Measurements from ENCODE around the gene MRPL1.
"Not testable (repeated sequence)": the region's sequence is repeated elsewhere in the genome, so short reads cannot be mapped to it uniquely, and the experiment has no call there.

The MRPL1 gene

DNA sequence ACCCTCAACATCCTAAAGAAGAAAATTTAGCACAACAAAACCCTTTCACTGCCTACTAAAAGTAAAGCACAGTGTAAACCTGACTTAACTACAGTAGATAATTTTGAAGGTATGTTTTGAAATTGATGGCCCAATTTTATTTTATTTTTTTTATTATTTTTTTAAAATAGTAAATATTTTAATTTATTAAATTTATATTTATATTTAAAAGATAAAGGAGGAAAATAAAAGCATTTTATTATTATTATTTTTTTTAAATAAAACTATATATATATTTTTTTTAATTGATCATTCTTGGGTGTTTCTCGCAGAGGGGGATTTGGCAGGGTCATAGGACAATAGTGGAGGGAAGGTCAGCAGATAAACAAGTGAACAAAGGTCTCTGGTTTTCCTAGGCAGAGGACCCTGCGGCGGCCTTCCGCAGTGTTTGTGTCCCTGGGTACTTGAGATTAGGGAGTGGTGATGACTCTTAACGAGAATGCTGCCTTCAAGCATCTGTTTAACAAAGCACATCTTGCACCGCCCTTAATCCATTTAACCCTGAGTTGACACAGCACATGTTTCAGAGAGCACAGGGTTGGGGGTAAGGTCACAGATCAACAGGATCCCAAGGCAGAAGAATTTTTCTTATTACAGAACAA, 120.4 kb downstream of the MRPL1 start:
- not testable (repeated sequence) for DNase-seq (ENCODE audit: low read depth)

DNA sequence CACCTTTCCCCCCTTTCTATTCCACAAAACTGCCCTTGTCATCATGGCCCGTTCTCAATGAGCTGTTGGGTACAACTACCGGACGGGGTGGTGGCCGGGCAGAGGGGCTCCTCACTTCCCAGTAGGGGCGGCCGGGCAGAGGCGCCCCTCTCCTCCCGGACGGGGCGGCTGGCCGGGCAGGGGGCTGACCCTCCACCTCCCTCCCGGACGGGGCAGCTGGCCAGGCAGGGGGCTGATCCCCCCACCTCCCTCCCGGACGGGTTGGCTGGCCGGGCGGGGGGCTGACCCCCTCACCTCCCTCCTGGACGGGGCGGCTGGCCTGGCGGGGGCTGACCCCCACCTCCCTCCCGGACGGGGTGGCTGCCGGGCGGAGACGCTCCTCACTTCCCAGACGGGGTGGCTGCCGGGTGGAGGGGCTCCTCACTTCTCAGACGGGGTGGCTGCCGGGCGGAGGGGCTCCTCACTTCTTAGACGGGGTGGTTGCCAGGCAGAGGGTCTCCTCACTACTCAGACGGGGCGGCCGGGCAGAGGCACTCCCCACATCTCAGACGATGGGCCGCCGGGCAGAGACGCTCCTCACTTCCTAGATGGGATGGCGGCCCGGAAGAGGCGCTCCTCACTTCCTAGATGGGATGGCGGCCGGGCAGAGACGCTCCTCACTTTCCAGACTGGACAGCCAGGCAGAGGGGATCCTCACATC, 121.1 kb downstream of the MRPL1 start:
- not testable (repeated sequence) for DNase-seq (ENCODE audit: low read depth)

DNA sequence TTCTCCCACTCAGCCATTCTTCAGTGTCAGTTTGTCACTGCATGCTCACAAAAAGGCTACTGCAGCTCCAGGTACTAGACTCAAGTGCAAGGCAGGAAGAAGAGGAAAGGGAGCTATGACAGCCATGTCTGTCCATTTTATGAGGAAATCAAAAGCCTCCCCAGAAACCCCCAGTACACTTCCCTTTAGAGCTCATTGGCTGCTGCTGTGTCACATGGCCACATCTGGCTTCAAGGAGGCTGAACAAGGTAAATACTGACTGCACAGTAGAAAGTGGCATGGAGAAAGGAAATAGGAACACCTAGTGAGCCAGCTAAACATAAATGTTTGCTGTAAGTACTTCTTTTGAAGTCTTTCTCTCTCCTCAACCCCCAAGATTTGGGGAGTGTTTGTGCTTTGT, 127.3 kb downstream of the MRPL1 start:
- DNase-seq (ENCODE audit: low read depth): no peak

DNA sequence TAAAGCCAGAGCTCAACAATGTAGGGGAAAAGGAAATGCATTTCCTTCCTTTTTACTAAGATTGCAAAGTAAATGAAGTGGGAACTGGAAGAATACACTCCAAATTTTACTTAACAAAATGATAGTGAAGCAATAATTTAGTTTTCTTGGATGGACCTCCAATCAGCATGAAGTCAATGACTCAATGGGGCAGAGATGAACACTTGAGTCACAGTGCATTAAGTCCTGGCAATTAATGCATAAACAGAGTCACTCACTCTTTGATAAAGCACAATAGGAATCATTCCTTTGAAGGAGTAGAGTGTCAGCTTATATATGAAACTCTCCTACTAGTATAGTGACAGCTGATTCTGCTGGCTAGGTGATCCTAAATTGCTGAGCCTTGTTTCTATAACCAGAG, 127.8 kb downstream of the MRPL1 start:
- DNase-seq (ENCODE audit: low read depth): no peak

DNA sequence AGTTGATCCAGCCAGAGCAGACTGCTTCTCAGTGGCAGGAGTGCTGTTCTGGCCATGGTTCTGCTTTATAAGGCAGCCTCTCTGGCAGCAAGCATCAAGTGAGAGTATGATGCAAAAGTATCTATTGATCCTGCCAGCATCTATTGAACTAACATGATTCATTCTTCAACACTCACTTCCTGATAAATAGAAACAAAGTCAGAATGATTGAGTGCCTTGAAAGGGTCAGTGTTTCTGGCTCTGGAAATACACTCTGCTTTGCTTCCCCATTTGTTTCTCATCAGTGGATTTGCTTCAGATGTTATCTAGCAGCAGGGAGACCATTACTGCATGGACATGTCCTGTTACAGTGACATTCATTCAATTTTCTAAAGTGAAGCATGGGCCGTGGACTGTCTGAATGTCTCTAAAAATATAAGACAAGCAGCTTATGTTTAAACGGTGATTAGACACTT, 128.3 kb downstream of the MRPL1 start:
- DNase-seq (ENCODE audit: low read depth): no peak

DNA sequence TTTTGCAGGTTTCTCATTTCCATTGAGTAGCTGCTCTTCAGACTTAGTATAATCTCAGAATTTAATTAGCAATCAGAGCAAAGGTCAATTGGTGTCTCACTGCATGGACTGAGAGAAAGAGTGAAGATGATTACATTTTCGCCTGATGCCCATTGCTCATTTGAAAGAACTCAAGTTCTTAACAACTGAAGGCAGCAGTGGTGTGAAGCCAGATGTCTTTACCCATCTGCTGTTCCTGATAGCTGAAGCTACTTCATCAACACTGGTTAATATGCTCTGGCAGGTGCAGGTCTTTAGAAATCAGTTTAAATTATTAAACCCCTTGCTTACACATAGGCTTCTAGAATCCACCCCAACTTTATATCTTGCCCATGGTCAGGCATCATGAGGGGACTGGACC, 130.0 kb downstream of the MRPL1 start:
- no peak for DNase-seq (ENCODE audit: low read depth)

DNA sequence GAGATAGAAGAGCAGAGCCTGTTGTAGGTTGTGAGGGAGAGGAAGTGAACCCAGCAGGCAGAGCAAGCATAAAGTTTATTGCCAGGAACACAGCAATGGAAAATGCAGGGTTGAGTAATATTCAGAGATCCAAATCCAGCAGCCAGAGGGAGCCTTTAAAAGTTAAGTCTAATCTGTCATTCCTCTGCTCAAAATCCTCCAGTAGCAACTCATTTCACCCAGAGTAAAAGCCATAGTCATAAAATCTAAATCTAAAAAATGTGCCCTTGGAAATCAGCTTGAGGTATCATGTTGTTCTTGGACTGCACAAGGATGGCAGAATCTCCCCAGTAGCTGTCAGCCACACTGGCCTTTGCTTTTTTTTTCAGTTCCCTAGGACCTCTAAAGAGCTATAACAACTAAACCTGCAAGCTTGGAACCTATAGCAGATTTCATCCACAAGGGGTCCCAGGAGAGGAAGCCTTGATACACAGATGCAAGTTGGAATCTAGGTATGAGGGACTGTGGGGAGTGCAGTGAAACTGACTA, 131.6 kb downstream of the MRPL1 start:
- DNase-seq (ENCODE audit: low read depth): peak; percentile 59

DNA sequence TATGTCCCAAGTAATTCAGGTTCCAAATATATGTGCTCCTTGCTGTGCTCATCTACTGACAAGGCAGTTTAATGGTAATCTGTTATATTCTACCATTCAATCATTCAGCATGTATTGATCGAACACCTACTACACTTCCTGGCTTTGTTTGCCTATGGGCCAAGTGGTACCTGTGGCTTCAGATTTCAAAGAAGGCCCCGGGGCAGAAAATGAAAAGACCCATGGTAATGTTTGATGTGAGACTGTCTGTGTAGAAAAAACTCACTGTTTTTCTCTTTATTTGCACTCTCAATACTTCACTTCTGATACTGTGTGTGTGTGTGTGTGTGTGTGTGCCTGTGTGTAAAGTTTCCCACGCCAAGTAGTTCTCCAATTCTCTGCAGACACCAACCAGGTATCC, 133.4 kb downstream of the MRPL1 start:
- DNase-seq (ENCODE audit: low read depth): no peak

DNA sequence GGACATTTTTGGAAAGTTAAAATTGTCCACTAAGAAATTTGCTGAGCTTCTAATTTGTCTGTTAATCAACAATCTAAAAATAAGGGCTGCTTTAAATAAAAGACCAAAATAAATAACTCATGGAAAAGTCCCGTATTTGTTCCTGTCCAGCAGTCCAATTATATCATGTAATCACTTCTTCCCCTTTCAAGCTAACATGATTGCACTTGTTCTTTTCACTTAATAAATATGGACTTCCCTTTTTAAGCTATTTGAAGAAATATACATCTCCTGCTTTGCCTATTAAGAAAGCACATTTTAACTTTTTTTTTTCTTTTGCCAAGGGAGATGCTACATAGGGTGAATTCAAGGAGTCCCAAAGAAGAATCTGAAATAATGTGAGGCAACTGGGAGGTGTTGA, 138.9 kb downstream of the MRPL1 start:
- DNase-seq (ENCODE audit: low read depth): no peak

DNA sequence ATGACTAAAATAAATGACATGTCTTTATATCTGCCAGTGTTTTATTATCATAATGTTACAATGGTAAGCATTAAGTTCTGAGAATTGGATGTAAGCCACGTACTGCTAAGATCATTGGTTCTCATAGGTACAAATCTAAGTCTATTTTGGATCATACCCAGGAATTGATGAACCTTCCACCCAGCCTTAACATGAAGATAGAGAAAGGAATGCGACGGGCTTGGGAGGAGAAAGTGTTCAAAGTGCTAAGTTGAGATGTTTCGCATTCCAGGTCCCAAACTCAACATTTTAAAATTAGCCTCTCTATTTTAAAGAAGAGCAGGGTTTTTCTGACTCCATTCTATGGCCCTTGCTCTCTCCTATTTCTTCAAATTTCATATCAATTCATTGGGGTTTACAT, 139.6 kb downstream of the MRPL1 start:
- no peak for DNase-seq (ENCODE audit: low read depth)

All from ELR (cell line).